HCT116 (cell line): ENCODE measurements around the gene ZNF276. TPM values are rescaled to one million over a fixed set of nuclear protein-coding genes. Genes with fewer than 3 reads are reported as not detected.

Experiments
- ATAC-seq: fragments of 200-7000 bp; cut with Tn5 transposase; 2 replicates; pipeline ENCODE4 v1.9.1; 2020; ENCODE audit warnings: mild to moderate bottlenecking, moderate library complexity
- BruUV-seq: library from RNA; stranded (reverse); fragments of 400-500 nt; replicated peaks from 2 replicates; lab custom pipeline; 2021; lab: Mats Ljungman, UMichigan
- CTCF ChIA-PET: fragments of 300-600 bp; sonication (Branson Sonifier 250); formaldehyde crosslinking; loops from one replicate; lab custom pipeline; 2021; ENCODE audit warnings: antibody characterized with exemption; lab: Charles Lee
- POLR2A ChIA-PET: fragments of 300-600, 350-600 bp; sonication (Branson Sonifier 250); formaldehyde crosslinking; loops from one replicate; lab custom pipeline; 2021; ENCODE audit warnings: antibody characterized with exemption; lab: Charles Lee
- RAD21 ChIA-PET, 2 experiments: fragments of 300-600 bp; sonication (Branson Sonifier 250); formaldehyde crosslinking; loops; one replicate each; lab custom pipeline; 2023; ENCODE audit warnings: low total read pairs in 2 of 2; ENCODE audit not compliant: uncharacterized antibody in 2 of 2, unreplicated experiment in 2 of 2, low non-redundant PET in 1 of 2; lab: Charles Lee
- DNase-seq: peaks from one replicate; pipeline ENCODE4 v3.0.0-alpha.2; 2010; ENCODE audit warnings: low read depth, low spot score
- H2AFZ ChIP-seq: fragments of 200-600 bp; shearing (Covaris generic), sonication (generic); 2 replicates; pipeline ENCODE4 v1.6.1; 2017; ENCODE audit warnings: low read depth, mixed run types, mixed read lengths, antibody characterized with exemption, low read length; ENCODE audit not compliant: poor library complexity, severe bottlenecking
- H3K27ac ChIP-seq: 2 replicates; pipeline ENCODE4 v1.5.1; 2012; ENCODE audit warnings: low read depth, low read length
- H3K27me3 ChIP-seq: fragments of 200-600 bp; sonication (generic); 2 replicates; pipeline ENCODE4 v1.6.1; 2016; ENCODE audit warnings: mixed run types, low read length, mixed read lengths; ENCODE audit not compliant: insufficient read depth
- H3K36me3 ChIP-seq, 2 experiments: fragments of 200-500 bp in 1 of 2; fragments of 200-600 bp in 1 of 2; sonication (Bioruptor generic) in 1 of 2; sonication (generic) in 1 of 2; 2 replicates each; pipeline versions ENCODE4 v1.5.1 to v1.6.1; 2014 to 2016; ENCODE audit warnings: low read length in 2 of 2, inconsistent platforms in 1 of 2, mixed read lengths in 1 of 2, mixed run types in 1 of 2; ENCODE audit not compliant: insufficient read depth in 2 of 2, control insufficient read depth in 1 of 2
- H3K4me1 ChIP-seq, 2 experiments: fragments of 200-600 bp in 1 of 2; sonication (generic) in 1 of 2; 2 replicates each; pipeline versions ENCODE4 v1.5.1 to v1.6.1; 2012 to 2017; ENCODE audit warnings: low read length in 2 of 2, inconsistent platforms in 1 of 2, mild to moderate bottlenecking in 1 of 2, mixed read lengths in 1 of 2, mixed run types in 1 of 2, moderate library complexity in 1 of 2; ENCODE audit not compliant: insufficient read depth in 2 of 2, control insufficient read depth in 1 of 2
- H3K4me2 ChIP-seq: fragments of 200-600 bp; sonication (generic); 2 replicates; pipeline ENCODE4 v1.6.1; 2017; ENCODE audit warnings: mixed run types, low read length, mixed read lengths
- H3K4me3 ChIP-seq, 2 experiments: fragments of 200-600 bp in 1 of 2; sonication (generic) in 1 of 2; replicated peaks in 1 of 2; 2 replicates each; pipeline ENCODE4 v1.5.1; 2011 to 2016; ENCODE audit warnings: low read length in 2 of 2, control low read depth in 1 of 2, low read depth in 1 of 2, mild to moderate bottlenecking in 1 of 2, mixed read lengths in 1 of 2, mixed run types in 1 of 2
- H3K79me2 ChIP-seq: fragments of 200-600 bp; sonication (generic); 2 replicates; pipeline ENCODE4 v1.6.1; 2017; ENCODE audit warnings: mild to moderate bottlenecking, mixed run types, low read length, moderate library complexity, mixed read lengths; ENCODE audit not compliant: insufficient read depth
- H3K9ac ChIP-seq: fragments of 200-600 bp; sonication (generic); 2 replicates; pipeline ENCODE4 v1.6.1; 2016; ENCODE audit warnings: low read length, mixed read lengths
- H3K9me2 ChIP-seq: fragments of 200-600 bp; sonication (generic), shearing (Covaris generic); 2 replicates; pipeline ENCODE4 v1.6.1; 2017; ENCODE audit warnings: mixed run types, mild to moderate bottlenecking, moderate library complexity; ENCODE audit not compliant: insufficient read depth
- H3K9me3 ChIP-seq, 2 experiments: fragments of 200-500 bp in 1 of 2; fragments of 200-600 bp in 1 of 2; sonication (Bioruptor generic) in 1 of 2; sonication (generic) in 1 of 2; 2 replicates each; pipeline ENCODE4 v1.6.1; 2014 to 2017; ENCODE audit warnings: low read length in 2 of 2, mixed read lengths in 2 of 2, inconsistent platforms in 1 of 2, low read depth in 1 of 2, mild to moderate bottlenecking in 1 of 2, mixed run types in 1 of 2, moderate library complexity in 1 of 2; ENCODE audit not compliant: control insufficient read depth in 1 of 2, insufficient read depth in 1 of 2
- H4K20me1 ChIP-seq: fragments of 200-600 bp; sonication (generic), shearing (Covaris generic); 2 replicates; pipeline ENCODE4 v1.6.1; 2017; ENCODE audit warnings: mixed run types, mild to moderate bottlenecking, moderate library complexity; ENCODE audit not compliant: insufficient read depth
- CEBPB ChIP-seq: IDR thresholded peaks from 2 replicates; pipeline ENCODE4 v1.6.1; 2012; ENCODE audit warnings: low read depth
- ELF1 ChIP-seq: IDR thresholded peaks from 2 replicates; pipeline ENCODE4 v1.6.1; 2012; ENCODE audit warnings: low read depth, borderline replicate concordance
- EZH2 ChIP-seq: fragments of 200-600 bp; sonication (generic); IDR thresholded peaks from 2 replicates; pipeline ENCODE4 v1.6.1; 2017; ENCODE audit warnings: antibody characterized with exemption, mixed run types
- EZH2phosphoT487 ChIP-seq: fragments of 200-600 bp; IDR thresholded peaks from 2 replicates; pipeline ENCODE4 v1.6.1; 2018; ENCODE audit warnings: antibody characterized with exemption, borderline replicate concordance
- FOSL1 ChIP-seq: IDR thresholded peaks from 2 replicates; pipeline ENCODE4 v1.6.1; 2012; ENCODE audit warnings: low read depth
- MAX ChIP-seq: IDR thresholded peaks from 2 replicates; pipeline ENCODE4 v1.6.1; 2012
- POLR2A ChIP-seq: IDR thresholded peaks from 2 replicates; pipeline ENCODE4 v1.7.0; 2011; ENCODE audit warnings: borderline replicate concordance; ENCODE audit not compliant: insufficient read depth, insufficient read length; ENCODE audit errors: extremely low read depth
- RAD21 ChIP-seq: IDR thresholded peaks from 2 replicates; pipeline ENCODE4 v1.6.1; 2012; ENCODE audit warnings: low read depth, mild to moderate bottlenecking
- REST ChIP-seq: IDR thresholded peaks from 2 replicates; pipeline ENCODE4 v1.6.1; 2012; ENCODE audit warnings: low read depth
- SIN3A ChIP-seq: IDR thresholded peaks from 2 replicates; pipeline ENCODE4 v1.6.1; 2012; ENCODE audit warnings: low read depth
- SP1 ChIP-seq: IDR thresholded peaks from 2 replicates; pipeline ENCODE4 v1.6.1; 2012; ENCODE audit warnings: low read depth
- TCF7L2 ChIP-seq: IDR thresholded peaks from 2 replicates; pipeline ENCODE4 v1.7.0; 2011; ENCODE audit warnings: borderline replicate concordance, inconsistent platforms; ENCODE audit not compliant: insufficient read depth, insufficient read length; ENCODE audit errors: extremely low read depth
- YY1 ChIP-seq: IDR thresholded peaks from 2 replicates; pipeline ENCODE4 v1.6.1; 2011; ENCODE audit warnings: low read length, low read depth, moderate library complexity, mild to moderate bottlenecking; ENCODE audit not compliant: insufficient replicate concordance; ENCODE audit errors: extremely low read depth
- ZFX ChIP-seq: fragments of 450-650 bp; IDR thresholded peaks from 2 replicates; pipeline ENCODE4 v1.6.1; 2017
- ZNF274 ChIP-seq: fragments of 200-500 bp; sonication (Bioruptor generic); IDR thresholded peaks from 2 replicates; pipeline ENCODE4 v1.6.1; 2014; ENCODE audit warnings: mild to moderate bottlenecking, low read depth, low read length, inconsistent platforms
- intact Hi-C: fragments of 100-400 bp; cut with micrococcal nuclease; formaldehyde crosslinking; loops from 2 replicates; pipeline ENCODE4 v1.10.0; 2022
- total RNA-seq: library from RNA; stranded (reverse); gene quantifications from one replicate; pipeline ENCODE4 v1.2.1, GENCODE V29; 2021; ENCODE audit not compliant: unreplicated experiment

ZNF276 gene
- total RNA-seq, 1 experiment from 2014 or later: 49.9 TPM

- Histone ChIP-seq H3K9me3 (no peaks in the 10 kb centered on the region), H3K9me2 (no peaks in the 10 kb centered on the region), H4K20me1 (no peaks in the 10 kb centered on the region), H3K4me2 (peak overlapping the region; percentile 97), H3K27me3 (no peaks in the 10 kb centered on the region), H3K27ac (peak overlapping the region; percentile 83), H3K4me1 (peaks cover 0 to 38% of the 10 kb centered on the region in 2 experiments; a peak in 2 of 4 replicates), H2AFZ (no peak overlapping the region), H3K9ac (peak overlapping the region; percentile 100), H3K4me3 (peak overlapping the region; percentile 84 to 99), H3K79me2 (peaks cover 42% of the 10 kb centered on the region), H3K36me3 (peaks cover 9 to 23% of the 10 kb centered on the region in 2 experiments)
- intact Hi-C loops: no loop called here
- ChIA-PET RAD21 (no interaction called here), CTCF (interaction anchor here (2.3 kb wide), 1 partner anchor 12 kb away, joined by 6 read pairs; no protein-coding TSS in a partner anchor), POLR2A (interaction anchor here (1.2 to 3.2 kb wide), 2 partner anchors 8 to 12 kb away, joined by 4 to 12 read pairs; partner anchors contain the start of gene VPS9D1)
- DNase-seq: no peak
- TF ChIP-seq POLR2A (no peak), FOSL1 (no peak), SIN3A (no peak), ZFX (peak; percentile 90; the same call in 1 of the 2 replicates), RAD21 (no peak)
- peak; percentile 19 for ATAC-seq
- BruUV-seq: no TSS peak
These were observed 9.0 kb upstream of the ZNF276 start for GRCh38 chr16:89712274-89712781.

- BruUV-seq: no TSS peak
- DNase-seq (no peak), ATAC-seq (no peak)
- ChIA-PET POLR2A (interaction anchor here (0.9 to 2.0 kb wide), 2 partner anchors 10 to 15 kb away, joined by 3 to 7 read pairs; partner anchors contain the start of gene SPATA2L), CTCF (interaction anchor here (1.3 kb wide), 1 partner anchor 12 kb away, joined by 3 read pairs; no protein-coding TSS in a partner anchor), RAD21 (no interaction called here)
- intact Hi-C loops: no loop called here
- H2AFZ ChIP-seq: no peak overlapping the region
- H3K4me1 ChIP-seq: peaks cover 18 to 65% of the 10 kb centered on the region in 2 experiments
- H3K9me3 ChIP-seq: no peaks in the 10 kb centered on the region
- no peak overlapping the region for H3K4me2 ChIP-seq
- no peaks in the 10 kb centered on the region for H4K20me1 ChIP-seq
- H3K4me3 ChIP-seq: no peak overlapping the region
- peaks cover 42% of the 10 kb centered on the region for H3K79me2 ChIP-seq
- H3K36me3 ChIP-seq: peaks cover 9 to 27% of the 10 kb centered on the region in 2 experiments
- no peak overlapping the region for H3K9ac ChIP-seq
- no peaks in the 10 kb centered on the region for H3K27me3 ChIP-seq
- H3K9me2 ChIP-seq: no peaks in the 10 kb centered on the region
- H3K27ac ChIP-seq: no peak overlapping the region; the same call in 1 of the 2 replicates
- TF ChIP-seq ELF1: no peak
- no peak for TF ChIP-seq TCF7L2
- no peak for TF ChIP-seq MAX
- TF ChIP-seq ZNF274: no peak
- TF ChIP-seq SP1: no peak
- TF ChIP-seq RAD21: no peak
- TF ChIP-seq CEBPB: no peak
- TF ChIP-seq EZH2phosphoT487: no peak
- TF ChIP-seq EZH2: no peak
- TF ChIP-seq YY1: no peak
- TF ChIP-seq POLR2A: no peak
- no peak for TF ChIP-seq REST
These were observed 4.8 kb upstream of the ZNF276 start for GRCh38 chr16:89716493-89716892.
